NOMO-1 treated with dmso at 0.1 percent for 144 hours (cell line): ENCODE measurements around the gene IL2.

ENCODE experiments used
- DNase-seq: peaks from one replicate; lab custom pipeline; 2025; ENCODE audit not compliant: unreplicated experiment; lab: John Stamatoyannopoulos, UW

Gene IL2

DNA sequence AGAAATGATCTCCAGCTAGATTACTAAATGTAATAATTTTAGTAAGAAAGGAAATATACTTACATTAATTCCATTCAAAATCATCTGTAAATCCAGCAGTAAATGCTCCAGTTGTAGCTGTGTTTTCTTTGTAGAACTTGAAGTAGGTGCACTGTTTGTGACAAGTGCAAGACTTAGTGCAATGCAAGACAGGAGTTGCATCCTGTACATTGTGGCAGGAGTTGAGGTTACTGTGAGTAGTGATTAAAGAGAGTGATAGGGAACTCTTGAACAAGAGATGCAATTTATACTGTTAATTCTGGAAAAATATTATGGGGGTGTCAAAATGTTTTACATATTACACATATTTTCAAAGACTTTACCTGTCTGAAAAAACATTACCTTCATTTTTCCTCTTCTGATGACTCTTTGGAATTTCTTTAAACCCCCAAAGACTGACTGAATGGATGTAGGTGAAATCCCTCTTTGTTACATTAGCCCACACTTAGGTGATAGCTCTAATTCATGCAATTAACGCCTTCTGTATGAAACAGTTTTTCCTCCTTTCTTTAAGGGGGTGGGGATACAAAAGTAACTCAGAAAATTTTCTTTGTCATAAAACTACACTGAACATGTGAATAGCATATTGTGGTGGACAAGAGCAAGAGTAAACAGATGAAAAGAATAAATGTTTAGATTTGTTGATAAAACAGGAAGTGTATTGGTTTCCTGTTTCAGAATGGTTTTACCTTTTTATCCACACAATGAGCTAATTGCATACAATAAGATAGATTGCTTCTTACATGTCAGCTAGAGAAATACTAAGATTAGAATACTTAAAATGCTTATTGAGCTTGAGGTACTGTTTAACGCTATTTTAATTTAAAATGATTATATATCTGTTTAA lies at the start of gene IL2:
IL2 (minus strand) TSS at position 495 of the 886 bp plus-strand sequence; CDS start at position 210, 285 bp downstream.
- no peak for DNase-seq

DNA sequence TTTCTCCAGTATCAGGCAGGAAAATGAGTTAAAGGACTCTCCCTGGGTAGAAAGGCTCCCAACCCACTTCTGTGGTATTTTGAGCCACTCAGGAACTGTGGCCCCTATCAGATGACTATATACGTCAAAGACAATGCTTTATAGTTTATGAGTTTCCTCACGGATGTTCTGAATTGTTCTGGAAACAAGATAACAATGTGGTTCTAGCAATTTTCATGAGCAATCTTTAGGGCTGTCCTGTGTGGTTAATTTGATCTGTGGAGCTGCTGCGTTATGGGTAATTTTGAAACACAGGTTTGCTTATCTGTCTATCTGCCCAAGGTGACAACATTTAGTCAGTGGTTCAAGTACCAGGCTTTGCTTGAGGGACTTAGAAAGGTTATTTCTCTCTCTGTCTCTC lies 46.7 kb upstream of the IL2 start:
- DNase-seq: no peak

DNA sequence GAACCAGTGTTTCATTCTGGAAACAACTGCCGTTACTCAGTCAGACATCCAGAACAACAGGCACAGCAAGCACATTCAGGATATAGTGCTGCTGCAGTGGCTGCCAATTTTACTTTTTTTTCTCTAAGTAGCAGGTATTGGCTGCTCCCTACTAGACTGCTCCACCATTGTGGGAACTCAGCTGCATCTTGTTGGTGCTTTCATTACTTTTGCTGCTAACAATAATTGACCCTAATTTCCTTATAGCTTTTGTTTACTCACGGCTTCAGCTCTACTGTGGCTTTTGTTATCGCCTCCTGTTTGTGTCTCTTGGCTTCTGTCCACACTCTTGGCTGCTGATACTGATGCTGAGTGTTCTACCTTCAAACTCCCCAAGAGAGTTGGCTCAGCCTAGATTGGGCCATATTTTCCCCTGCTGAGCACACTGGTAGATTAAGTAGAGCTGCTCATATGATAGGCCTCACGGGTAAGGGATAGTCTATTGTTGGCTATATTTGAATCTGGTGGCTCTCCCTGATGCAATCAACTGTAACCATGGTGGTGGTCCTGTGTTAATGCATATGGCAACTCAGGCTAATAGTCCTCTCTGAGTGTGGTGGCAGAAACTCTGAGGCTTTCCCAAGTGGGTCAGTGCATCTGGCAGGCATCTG lies 44.5 kb upstream of the IL2 start:
- DNase-seq: no peak

DNA sequence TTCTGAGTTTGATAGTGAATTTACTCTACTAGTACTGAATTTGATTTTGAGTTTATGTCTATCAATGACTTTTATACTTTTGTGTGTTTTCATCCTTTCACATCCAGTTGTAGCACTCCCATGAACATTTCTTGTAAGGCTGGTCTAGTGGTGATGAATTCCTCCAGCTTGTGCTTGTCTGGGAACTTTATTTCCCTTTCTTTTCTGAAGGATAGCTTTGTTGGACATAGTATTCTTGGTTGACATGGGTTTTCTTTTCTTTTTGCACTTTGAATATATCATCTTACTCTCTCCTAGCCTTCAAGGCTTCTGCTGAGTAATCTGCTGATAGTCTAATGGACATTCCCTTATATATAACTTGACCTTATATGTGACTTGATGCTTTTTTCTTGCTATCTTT lies 32.5 kb upstream of the IL2 start:
- no peak for DNase-seq

DNA sequence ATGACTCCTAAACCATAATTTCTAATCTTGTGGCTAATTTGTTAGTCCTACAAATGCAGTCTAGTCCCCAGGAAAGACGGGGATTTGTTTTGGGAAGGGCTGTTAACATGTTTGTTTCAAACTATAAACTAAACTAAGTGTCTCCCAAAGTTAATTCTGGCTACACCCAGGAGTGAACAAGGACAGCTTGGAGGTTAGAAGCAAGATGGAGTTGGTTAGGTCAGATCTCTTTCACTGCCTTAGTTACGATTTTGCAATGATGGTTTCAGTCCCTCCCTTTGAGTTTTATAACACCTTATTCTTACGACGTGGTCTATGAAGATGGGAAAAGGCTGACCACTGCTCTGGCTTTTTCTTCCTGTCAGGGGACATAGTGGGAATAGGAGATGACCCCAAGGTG lies 27.0 kb upstream of the IL2 start:
- no peak for DNase-seq

DNA sequence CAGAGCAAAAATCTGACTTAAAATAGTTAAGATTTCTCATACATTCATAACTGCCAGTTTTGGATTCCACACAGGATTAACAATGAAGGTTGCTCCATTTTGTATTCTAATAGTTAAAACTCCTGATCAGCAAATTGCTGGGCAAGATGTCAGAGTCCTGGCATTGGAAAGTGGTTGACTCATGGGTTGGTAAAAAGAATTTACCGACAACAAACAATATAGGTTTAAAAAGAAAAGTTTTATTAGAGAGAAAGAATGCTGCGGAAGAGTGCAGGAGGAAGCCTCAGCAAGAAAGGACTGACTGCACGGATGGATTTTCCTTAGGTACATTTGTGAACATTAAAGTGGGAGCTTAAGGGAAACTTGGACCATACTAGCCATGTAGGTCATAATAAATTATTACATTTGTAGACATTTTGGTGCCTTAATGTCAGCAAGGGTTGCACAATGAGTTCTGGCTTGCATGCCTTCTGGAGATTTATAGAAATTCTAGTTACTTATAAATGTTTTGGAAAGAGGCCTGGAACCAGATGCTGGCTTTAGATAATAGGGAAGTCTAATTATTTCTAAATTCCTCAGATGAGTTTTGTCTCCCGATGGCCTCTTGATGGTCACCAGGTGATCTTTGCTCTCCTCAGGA lies 25.4 kb upstream of the IL2 start:
- DNase-seq: no peak

DNA sequence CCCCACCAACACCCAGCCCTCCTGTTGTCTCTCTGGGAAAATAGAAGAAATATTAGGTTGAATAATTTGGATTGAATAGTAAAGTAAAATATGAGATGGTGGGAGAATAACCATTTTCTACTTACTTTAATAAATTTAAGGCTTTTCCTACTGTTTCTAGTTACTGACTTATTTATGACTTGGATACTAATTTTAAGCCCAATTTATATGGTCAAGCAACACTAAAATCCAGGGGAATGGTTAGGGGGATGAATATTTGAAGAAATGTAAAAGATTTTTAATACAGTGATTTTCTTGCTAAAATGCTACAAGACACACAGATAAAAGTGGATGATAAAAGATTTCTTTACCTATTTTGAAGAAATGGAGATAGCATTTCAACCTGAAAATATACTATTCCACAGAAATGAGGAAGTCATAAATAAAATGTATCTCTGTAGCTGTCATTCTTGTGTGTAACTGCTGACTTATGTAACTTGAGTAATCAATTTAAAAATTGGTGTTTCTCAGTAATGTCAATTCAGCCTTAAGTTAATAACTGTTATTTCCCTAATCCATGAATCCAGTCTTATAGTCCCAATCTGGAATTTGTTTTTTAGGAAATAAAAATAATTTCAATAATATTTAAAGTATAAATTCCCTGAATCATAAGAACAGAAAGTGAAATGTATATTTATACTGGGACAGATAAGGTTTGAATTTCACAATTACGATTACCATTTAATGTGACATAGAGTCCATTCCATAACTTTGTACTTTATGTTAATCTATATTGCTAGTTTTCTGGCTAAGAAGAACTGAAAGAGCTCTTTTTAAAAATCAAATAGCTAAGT lies 24.3 kb upstream of the IL2 start:
- DNase-seq: peak; percentile 33

DNA sequence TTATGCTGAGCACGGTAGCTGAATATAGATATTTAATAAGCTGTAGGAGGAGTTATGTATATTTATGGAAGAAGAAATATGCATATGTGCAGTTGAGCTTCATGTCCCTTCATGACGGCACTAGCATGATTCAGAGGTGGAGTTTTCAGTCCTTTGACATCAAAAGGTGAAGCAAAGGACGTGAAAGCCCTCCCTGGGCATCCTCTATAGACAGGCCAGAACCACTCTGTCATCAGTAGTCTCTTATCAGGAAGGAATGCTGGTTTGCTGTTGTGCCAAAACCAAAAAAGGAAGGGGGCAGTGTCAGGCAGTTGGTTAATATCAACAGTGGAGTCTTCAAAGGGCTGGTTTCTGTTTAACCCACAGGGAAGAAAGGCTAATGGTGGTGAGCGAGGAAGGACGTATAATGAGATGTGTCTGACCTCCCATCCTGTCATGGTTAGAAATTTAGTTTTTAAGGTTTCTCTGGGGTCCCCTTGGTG lies 23.5 kb upstream of the IL2 start:
- peak; percentile 67 for DNase-seq

DNA sequence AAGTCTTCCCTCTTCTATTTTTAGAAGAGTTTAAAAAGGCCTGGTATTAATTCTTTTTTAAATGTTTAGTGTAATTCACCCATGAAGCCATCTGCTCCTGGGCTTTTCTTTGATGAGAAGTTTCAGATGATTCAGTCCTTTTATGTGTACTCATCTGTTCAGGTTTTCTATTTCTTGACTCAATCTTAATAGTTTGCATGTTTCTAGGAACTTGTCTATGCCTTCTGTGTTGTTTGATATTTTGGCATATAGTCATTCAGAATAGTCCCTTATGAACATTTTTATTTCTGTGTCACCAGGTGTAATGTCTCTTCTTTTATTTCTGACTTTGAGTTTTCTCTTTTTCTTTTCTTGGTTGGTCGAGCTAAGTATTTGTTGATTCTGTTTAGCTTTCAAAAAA lies 20.2 kb upstream of the IL2 start:
- DNase-seq: no peak

DNA sequence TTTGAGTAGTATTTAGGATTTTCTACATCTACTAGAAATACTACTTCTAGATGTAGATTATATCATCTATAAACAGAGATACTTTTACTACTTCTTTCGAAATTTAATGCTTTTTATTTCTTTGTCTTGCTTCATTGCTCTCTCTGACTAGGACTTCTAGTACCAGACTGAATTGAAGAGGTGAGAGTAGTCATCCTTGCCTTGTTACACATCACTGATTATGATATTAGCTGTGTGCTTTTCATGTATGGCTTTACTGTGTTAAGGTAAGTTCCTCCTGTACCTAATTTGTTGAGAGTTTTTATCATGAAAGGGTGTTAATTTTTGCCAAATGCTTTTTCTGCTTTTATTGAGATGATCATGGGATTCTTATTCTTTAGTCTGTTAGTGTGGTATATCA lies 19.6 kb upstream of the IL2 start:
- no peak for DNase-seq

DNA sequence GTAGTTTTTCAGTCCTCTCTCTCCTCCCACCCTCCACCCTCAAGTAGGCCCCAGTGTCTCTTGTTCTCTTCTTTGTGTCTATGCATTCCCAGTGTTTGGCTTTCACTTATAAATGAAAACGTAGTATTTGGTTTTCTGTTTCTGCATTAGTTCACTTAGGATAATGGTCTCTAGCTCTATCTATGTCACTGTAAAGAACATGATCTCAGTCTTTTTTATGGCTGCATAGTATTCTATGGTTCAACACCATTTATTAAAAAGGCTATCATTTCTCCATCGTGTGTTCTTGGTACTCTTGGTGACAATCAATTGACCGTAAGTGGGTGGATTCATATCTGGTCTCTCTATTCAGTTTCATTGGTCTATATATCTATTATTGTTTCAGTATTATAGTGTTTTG lies 18.7 kb upstream of the IL2 start:
- DNase-seq: no peak

DNA sequence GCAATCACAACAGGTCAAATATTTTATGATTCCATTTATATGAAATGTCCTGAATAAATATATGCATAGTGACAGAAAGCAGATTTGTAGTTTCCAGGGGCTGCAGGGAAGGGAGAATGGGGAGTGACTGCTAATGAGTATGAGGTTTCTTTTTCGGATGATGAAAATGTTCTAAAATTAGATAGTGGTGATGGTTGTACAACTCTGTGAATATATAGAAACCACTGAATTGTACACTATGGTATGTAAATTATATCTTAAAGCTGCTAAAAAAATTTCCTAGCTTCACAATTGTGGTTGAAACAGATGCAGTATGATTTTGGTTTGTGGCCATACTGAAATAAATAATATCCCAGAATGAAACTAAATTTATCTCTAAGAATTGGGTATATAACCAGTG lies 12.9 kb upstream of the IL2 start:
- no peak for DNase-seq

DNA sequence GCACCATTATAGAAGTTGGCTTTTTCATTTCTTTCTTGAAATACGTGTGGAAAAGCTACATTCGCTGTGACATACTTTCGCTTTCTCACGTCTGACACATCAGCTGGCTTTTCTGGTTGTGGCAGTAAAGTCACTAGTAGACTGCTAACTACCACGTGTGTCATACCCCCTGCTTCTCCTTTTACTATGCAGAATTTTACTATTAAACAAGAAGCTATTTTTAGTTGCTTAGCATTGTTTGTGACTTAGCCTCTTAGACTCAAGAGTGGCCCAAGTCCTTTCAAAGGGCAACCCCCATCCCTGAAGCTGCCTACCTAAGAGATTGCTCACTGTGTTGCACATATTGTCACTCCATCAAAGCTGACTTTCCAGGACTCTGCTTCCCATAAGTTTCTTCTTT lies 2.1 kb upstream of the IL2 start:
- DNase-seq: peak; percentile 37

DNA sequence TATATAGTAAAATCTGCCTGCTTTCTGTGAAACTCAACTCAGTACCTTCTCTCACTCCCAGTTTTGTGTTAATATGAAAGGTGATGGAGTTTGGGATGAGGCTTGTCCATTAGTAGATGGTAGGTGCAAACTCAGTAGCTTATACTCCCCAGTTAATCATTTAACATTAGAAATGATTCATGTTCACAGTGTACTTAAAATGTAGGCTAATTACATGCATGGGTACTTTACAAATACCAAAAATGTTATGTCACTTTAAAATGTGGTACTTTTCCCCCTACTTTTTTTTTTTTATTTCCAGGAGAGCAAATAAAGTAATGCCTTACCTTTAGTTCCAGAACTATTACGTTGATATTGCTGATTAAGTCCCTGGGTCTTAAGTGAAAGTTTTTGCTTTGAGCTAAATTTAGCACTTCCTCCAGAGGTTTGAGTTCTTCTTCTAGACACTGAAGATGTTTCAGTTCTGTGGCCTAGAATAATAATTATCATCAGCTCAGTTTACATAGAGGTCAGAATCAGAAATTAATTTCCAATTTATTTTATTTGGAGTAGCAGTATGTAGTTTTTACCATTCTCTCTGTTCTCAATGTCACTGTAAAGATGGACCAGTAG lies 3.0 kb downstream of the IL2 start:
- no peak for DNase-seq

DNA sequence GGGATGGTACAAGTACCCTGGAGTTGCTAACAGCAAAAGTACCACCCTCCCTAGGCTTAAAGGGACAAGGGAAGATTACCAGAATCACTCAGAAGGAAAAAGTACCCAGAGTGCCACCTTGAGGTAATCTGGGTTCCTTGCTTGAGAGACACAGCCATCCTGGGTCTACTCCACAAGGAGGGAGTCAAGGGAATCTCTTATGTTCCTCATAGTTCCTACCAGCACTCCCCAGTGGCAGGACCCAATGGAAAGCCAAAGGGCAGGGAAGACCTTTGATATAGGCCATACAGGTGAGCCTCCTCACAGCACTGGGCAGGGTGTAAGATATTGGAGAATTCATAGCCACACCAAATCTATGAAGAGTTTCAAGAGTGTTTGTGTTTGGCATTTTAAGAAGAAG lies 5.7 kb downstream of the IL2 start:
- DNase-seq: no peak

DNA sequence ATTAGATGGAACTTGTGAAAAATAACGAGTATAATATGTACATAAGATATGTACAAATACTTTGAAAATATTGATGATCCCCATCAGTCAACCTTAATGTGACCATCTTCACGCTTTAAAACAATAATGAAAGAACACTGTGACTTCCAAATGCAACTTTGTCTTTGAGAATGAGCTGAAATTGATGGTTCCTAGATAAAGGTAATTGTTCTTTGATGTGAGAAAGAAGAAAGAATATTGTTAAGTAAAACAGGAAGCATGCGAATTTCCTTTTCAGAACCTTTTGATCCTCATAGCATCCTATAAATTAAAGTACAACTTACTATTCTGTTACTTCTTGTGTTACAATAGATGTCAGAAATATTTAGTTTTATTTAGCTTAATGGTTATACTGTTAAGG lies 22.2 kb downstream of the IL2 start:
- no peak for DNase-seq

DNA sequence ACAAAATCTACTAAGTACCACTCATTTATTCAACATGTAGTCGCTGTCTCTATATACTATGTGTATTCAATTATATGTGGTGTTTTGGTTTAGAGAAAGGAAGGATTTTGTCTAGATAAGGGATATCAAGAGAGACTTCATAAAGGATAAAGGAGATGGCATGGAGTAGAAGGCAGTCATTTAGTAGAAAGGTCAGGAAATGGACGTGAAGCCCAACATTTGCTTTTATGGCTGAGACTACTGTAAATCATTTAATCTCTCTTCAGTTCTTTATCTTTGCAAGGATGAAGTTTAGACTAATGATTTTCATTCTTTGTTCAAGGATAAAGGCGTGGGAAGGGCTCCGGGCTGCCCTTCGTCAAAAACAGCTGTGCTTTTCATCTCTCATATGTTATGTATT lies 25.2 kb downstream of the IL2 start:
- DNase-seq: no peak

DNA sequence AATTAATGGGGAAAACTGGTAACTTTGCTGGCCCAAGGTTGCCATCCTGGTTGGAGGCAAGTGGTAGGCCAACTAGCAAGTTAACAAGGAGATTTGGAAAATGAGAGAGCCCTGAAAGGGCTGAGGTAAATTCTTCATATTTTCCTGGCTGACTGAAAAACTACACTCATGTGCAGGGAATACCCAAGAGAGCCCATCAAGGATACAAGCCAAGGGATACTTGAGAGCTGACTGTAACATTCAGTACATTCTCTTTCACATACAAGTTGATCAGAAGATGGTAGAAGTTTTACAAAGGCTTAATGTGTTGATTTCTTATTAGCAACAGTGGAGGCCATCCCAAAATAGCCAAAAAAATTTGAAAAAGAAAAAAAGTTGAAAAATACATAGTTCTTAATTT lies 33.3 kb downstream of the IL2 start:
- no peak for DNase-seq

DNA sequence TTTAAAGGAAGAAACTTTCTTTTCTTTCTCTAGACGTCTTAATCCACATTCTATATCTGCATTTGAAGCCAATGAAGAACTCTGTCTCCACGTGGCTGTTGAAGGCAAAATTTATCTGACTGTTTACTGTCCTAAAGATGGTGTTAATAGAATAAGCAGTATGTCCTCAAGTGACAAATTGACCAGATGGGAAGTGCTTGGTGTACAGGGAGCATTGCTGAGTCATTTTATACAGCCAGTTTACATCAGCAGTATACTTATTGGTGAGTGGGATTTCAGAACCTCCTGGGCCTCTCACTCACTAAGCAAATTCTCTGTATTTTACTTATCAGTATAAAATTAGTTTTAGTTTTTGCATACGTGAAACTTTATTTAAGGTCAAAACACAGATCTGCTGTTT lies 44.0 kb downstream of the IL2 start:
- DNase-seq: no peak

DNA sequence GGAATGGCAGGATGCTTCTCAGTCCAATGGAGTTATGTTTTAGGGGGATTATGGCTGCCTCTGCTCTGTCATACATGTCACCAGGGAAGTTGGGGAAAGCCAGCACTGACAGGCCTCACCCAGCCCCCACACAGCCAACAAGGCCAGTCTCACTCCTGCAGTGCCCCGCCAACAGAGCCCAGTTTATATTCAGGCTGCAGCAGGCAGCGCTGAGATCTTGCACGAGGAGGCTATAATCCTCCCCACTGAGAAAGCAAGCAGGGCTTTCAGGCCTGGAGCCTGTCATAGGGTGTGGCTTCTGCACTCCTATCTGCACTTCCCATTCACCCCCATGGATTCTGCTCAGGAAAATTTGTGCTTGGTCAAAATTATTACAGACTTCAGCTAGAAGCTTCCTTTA lies 52.7 kb downstream of the IL2 start:
- no peak for DNase-seq
